ENCODE results near the gene GBX2. TPM values are rescaled to one million over a fixed set of nuclear protein-coding genes. Genes with fewer than 3 reads are reported as not detected.

Gene GBX2
- total RNA-seq, 1 experiment from 2014 or later, result 0.31 TPM

DNA sequence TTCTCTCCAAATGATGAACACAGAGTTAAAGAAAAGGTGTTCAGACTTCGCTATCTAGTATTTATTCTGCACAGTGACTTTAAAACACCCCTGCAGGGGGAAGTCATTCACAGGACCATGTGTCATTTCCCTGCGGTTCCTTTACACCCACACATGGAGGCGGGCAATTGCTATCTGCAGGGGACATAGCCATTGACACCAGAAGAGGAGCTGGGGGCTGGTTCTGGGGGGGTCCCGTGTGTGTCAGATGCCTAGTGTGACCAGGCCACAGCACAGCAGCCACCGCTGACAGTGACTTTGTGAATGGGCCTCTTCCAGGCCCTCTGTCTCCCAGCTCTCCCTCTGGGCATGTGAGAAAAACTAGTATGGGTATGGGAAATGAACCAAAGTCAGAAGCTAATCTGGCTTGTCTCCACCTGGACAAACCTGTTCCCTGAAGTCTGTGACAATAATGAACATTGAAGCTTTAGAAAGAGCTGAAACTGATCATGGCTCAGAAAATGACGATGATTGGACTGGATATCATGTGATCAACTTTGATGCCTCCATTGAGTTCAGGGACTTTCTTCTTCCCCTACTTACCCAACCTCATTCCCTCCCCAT is 7.5 kb upstream of the GBX2 start:
- Histone ChIP-seq H3K79me2 (ENCODE audit: insufficient read depth, low read length) (no peaks in the 10 kb centered on the region), H3K27ac (ENCODE audit: insufficient read length, low read depth, low read length) (no peak overlapping the region), H3K79me1 (ENCODE audit: insufficient read depth, low read depth, low read length, poor library complexity, severe bottlenecking) (no peaks in the 10 kb centered on the region), H2BK5ac (ENCODE audit: insufficient read length, low read length) (no peak overlapping the region), H4K20me1 (ENCODE audit: control insufficient read depth, insufficient read depth, insufficient read length) (no peaks in the 10 kb centered on the region), H2BK120ac (ENCODE audit: low read depth, low read length, poor library complexity, severe bottlenecking) (no peak overlapping the region), H2BK20ac (ENCODE audit: low read depth, low read length, poor library complexity, severe bottlenecking) (no peak overlapping the region), H2BK15ac (ENCODE audit: low read depth, low read length) (no peak overlapping the region), H2BK12ac (ENCODE audit: insufficient read length, low read depth, low read length) (no peak overlapping the region), H2AK5ac (ENCODE audit: insufficient read length, low read length) (no peak overlapping the region), H3T11ph (ENCODE audit: low read length) (no peak overlapping the region), H3K27me3 (ENCODE audit: insufficient read depth, low read length) (peaks cover 54% of the 10 kb centered on the region), H4K5ac (ENCODE audit: insufficient read length, low read depth, low read length) (no peak overlapping the region), H3K56ac (ENCODE audit: insufficient read length, low read depth, low read length) (no peak overlapping the region), H3K4me1 (ENCODE audit: insufficient read depth, low read length) (peaks cover 19% of the 10 kb centered on the region), H3K23ac (ENCODE audit: insufficient read length, low read depth, low read length) (no peak overlapping the region), H3K4ac (ENCODE audit: low read depth, low read length) (no peak overlapping the region), H4K91ac (ENCODE audit: insufficient read length, low read depth, low read length) (no peak overlapping the region), H3K18ac (ENCODE audit: insufficient read length, low read depth, low read length) (no peak overlapping the region), H3K14ac (ENCODE audit: insufficient read depth, low read length) (no peak overlapping the region), H2AFZ (ENCODE audit: low read length) (no peak overlapping the region), H4K8ac (replicated peaks; ENCODE audit: insufficient read length, low read depth, low read length) (no peak overlapping the region), H3K9ac (ENCODE audit: extremely low read depth, insufficient read length, low read length) (no peak overlapping the region), H3K4me2 (ENCODE audit: insufficient read depth, insufficient read length, low read length) (no peak overlapping the region), H3K23me2 (ENCODE audit: insufficient read length, low read depth, low read length, poor library complexity, severe bottlenecking) (peaks cover 26% of the 10 kb centered on the region), H3K9me3 (ENCODE audit: control insufficient read depth, low read depth, low read length) (no peaks in the 10 kb centered on the region)
- peaks cover 3 to 15% of the 10 kb centered on the region in 2 experiments; a peak in 2 of 5 replicates for H3K9me3 Mint-ChIP-seq
- no peak overlapping the region for H3K4me3 Mint-ChIP-seq
- H3K27ac Mint-ChIP-seq, result no peak overlapping the region
- H3K4me1 Mint-ChIP-seq, result peaks cover 41 to 51% of the 10 kb centered on the region in 2 experiments
- DNase-seq, result no peak
- H3K36me3 Mint-ChIP-seq (ENCODE audit: insufficient read depth in 1 of 3, low read depth in 3 of 3), result peaks cover 0 to 2% (median 0%) of the 10 kb centered on the region in 3 experiments; a peak in 1 of 7 replicates
- H3K27me3 Mint-ChIP-seq (ENCODE audit: low read depth), result peaks cover 97% of the 10 kb centered on the region
- TF ChIP-seq, protein P1, sequence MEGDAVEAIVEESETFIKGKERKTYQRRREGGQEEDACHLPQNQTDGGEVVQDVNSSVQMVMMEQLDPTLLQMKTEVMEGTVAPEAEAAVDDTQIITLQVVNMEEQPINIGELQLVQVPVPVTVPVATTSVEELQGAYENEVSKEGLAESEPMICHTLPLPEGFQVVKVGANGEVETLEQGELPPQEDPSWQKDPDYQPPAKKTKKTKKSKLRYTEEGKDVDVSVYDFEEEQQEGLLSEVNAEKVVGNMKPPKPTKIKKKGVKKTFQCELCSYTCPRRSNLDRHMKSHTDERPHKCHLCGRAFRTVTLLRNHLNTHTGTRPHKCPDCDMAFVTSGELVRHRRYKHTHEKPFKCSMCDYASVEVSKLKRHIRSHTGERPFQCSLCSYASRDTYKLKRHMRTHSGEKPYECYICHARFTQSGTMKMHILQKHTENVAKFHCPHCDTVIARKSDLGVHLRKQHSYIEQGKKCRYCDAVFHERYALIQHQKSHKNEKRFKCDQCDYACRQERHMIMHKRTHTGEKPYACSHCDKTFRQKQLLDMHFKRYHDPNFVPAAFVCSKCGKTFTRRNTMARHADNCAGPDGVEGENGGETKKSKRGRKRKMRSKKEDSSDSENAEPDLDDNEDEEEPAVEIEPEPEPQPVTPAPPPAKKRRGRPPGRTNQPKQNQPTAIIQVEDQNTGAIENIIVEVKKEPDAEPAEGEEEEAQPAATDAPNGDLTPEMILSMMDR (conservative IDR thresholded peaks at IDR 0.05), result no peak
- no CpG with 5 or more reads among the region's 6 CpGs for WGBS (ENCODE audit: extremely low coverage, insufficient read length, low lambda C conversion rate)
